Hepatocyte (in vitro differentiated cells): Measurements from ENCODE around the gene FXYD1. TPM values are rescaled to one million over a fixed set of nuclear protein-coding genes. Genes with fewer than 3 reads are reported as not detected.
A peak's percentile ranks its signal among the peaks of the same experiment; 100 is the strongest.

Experiments
- DNase-seq: peaks from one replicate; pipeline ENCODE4 v3.0.0-alpha.2; 2016; ENCODE audit warnings: low spot score
- H2AFZ ChIP-seq: fragments of 200-600 bp; sonication (generic); 2 replicates; pipeline ENCODE4 v1.6.0; 2016; ENCODE audit warnings: antibody characterized with exemption, mild to moderate bottlenecking
- H3K27ac ChIP-seq: fragments of 200-600 bp; sonication (generic); 2 replicates; pipeline ENCODE4 v1.5.1; 2016; ENCODE audit warnings: mild to moderate bottlenecking
- H3K27me3 ChIP-seq: fragments of 200-600 bp; sonication (generic); 2 replicates; pipeline ENCODE4 v1.6.1; 2016
- H3K36me3 ChIP-seq: fragments of 200-600 bp; sonication (generic); replicated peaks from 2 replicates; pipeline ENCODE4 v1.5.1; 2016; ENCODE audit warnings: low read depth; ENCODE audit not compliant: insufficient read depth
- H3K4me1 ChIP-seq: fragments of 200-600 bp; sonication (generic); 2 replicates; pipeline ENCODE4 v1.5.1; 2016; ENCODE audit warnings: mild to moderate bottlenecking, moderate library complexity; ENCODE audit not compliant: insufficient read depth
- H3K4me2 ChIP-seq: fragments of 200-600 bp; sonication (generic); 2 replicates; pipeline ENCODE4 v1.6.0; 2016
- H3K4me3 ChIP-seq: fragments of 200-600 bp; sonication (generic); 2 replicates; pipeline ENCODE4 v1.5.1; 2016; ENCODE audit warnings: mild to moderate bottlenecking
- H3K79me2 ChIP-seq: fragments of 200-600 bp; sonication (generic); 2 replicates; pipeline ENCODE4 v1.6.0; 2017; ENCODE audit warnings: mild to moderate bottlenecking
- H3K9me2 ChIP-seq: fragments of 200-600 bp; sonication (generic); replicated peaks from 2 replicates; pipeline ENCODE4 v1.6.0; 2017; ENCODE audit warnings: mild to moderate bottlenecking; ENCODE audit not compliant: insufficient read depth
- H3K9me3 ChIP-seq: fragments of 200-600 bp; sonication (generic); 2 replicates; pipeline ENCODE4 v1.5.1; 2016; ENCODE audit warnings: low read depth, mild to moderate bottlenecking
- H4K20me1 ChIP-seq: fragments of 200-600 bp; sonication (generic); 2 replicates; pipeline ENCODE4 v1.6.0; 2016; ENCODE audit warnings: mild to moderate bottlenecking; ENCODE audit not compliant: insufficient read depth, poor library complexity, severe bottlenecking
- EZH2 ChIP-seq: fragments of 200-600 bp; sonication (generic); IDR thresholded peaks from 2 replicates; pipeline ENCODE4 v1.6.1; 2016; ENCODE audit warnings: antibody characterized with exemption, mild to moderate bottlenecking, borderline replicate concordance
- EZH2phosphoT487 ChIP-seq: fragments of 200-600 bp; sonication (generic); IDR thresholded peaks from one replicate; pipeline ENCODE4 v1.6.1; 2018; ENCODE audit warnings: antibody characterized with exemption, mild to moderate bottlenecking, low read depth, moderate library complexity; ENCODE audit not compliant: unreplicated experiment, severe bottlenecking
- WGBS: methylation state at CpG from one replicate; pipeline ENCODE4 v1.1.6; 2016; ENCODE audit warnings: low lambda C conversion rate; ENCODE audit errors: missing lambda C conversion rate; 5-methylcytosine and 5-hydroxymethylcytosine counted together
- polyA plus RNA-seq: library from polyadenylated mRNA; unstranded; fragments of >200 nt; fragmentation: Nextera tagmentation; extraction: Ambion mirVana; gene quantifications from 2 replicates; pipeline ENCODE4 v1.2.1, GENCODE V29; 2016
- total RNA-seq: library from RNA; depleted of rRNA; stranded (reverse); fragments of >200 nt; gene quantifications from 2 replicates; pipeline ENCODE4 v1.2.3, GENCODE V29; 2014
- TF ChIP-seq, protein P1 (sequence below): fragments of 200-600 bp; sonication (generic); IDR thresholded peaks from 2 replicates; pipeline ENCODE4 v1.5.1; 2016; ENCODE audit warnings: antibody characterized with exemption, mild to moderate bottlenecking; ENCODE audit not compliant: poor library complexity

FXYD1 gene
- total and polyA plus RNA-seq, 2 experiments from 2014 or later: 2.9 to 22.0 TPM

DNA sequence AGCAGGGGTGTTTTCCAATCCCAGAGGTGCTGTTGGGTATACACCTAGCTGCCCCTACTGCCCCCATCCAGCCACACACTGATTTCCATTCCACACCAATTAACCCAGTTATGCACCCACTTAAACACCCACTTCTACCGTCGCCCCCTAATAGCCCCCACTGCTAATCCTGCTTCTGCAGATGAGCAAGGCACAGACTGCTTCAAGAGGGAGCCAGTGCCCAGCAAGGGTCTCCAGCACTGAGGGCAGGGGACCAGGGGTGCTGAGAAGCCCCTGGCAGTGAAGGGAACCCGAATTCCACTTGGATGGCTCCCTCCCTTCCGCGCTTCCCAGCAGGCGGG lies 5.6 kb downstream of the FXYD1 start:
- peaks cover 21% of the 10 kb centered on the region for H3K4me1 ChIP-seq
- H3K4me2 ChIP-seq: no peak overlapping the region

DNA sequence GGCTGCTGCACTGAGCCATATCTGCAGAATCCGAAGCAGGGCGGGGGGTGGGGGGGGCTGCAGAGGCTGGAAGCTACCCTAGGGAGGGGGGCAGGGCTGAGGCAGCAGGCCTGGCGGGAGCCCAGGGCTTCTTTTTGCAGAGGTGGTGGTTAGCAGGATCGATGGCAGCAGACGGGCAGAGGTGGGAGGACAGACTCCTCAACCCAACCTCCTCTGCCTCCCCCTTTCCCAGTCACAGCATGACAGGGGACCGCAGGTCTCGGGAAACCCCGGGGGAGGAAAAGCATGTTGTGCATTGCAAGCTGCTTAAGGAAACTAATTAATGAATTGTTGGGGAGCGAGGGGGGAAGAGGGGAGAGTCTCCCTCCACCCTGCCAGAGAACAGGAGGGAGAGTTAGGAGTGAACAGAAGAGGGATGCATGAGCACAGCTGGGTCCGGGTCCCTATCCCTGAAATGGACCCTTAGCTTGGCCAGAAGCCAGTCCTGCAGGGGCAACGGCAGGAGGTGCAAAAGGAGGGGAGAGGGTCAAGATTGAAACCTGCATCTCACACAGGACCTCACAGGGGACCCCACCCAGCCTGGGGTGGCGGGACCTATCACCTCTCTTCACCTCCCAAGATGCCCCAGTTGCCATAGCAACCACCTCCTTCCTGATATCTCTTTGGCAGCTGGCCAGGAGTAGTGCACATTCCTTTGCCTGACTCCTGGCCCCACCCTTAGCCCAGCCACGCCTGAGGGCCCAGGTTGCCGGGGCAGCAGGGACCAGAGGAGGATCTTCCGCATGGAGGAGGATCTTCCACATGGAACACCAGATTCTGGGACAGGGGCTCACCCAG lies 6.2 kb downstream of the FXYD1 start:
- Histone ChIP-seq H3K4me3 (no peak overlapping the region), H3K9me2 (no peaks in the 10 kb centered on the region), H3K79me2 (no peaks in the 10 kb centered on the region), H3K27ac (no peak overlapping the region), H3K27me3 (peaks cover 27% of the 10 kb centered on the region), H3K4me1 (peaks cover 15% of the 10 kb centered on the region), H2AFZ (no peak overlapping the region), H3K4me2 (no peak overlapping the region), H3K36me3 (no peaks in the 10 kb centered on the region), H3K9me3 (no peaks in the 10 kb centered on the region), H4K20me1 (no peaks in the 10 kb centered on the region)
- TF ChIP-seq EZH2phosphoT487 (no peak), EZH2 (no peak)
- TF ChIP-seq, protein P1, sequence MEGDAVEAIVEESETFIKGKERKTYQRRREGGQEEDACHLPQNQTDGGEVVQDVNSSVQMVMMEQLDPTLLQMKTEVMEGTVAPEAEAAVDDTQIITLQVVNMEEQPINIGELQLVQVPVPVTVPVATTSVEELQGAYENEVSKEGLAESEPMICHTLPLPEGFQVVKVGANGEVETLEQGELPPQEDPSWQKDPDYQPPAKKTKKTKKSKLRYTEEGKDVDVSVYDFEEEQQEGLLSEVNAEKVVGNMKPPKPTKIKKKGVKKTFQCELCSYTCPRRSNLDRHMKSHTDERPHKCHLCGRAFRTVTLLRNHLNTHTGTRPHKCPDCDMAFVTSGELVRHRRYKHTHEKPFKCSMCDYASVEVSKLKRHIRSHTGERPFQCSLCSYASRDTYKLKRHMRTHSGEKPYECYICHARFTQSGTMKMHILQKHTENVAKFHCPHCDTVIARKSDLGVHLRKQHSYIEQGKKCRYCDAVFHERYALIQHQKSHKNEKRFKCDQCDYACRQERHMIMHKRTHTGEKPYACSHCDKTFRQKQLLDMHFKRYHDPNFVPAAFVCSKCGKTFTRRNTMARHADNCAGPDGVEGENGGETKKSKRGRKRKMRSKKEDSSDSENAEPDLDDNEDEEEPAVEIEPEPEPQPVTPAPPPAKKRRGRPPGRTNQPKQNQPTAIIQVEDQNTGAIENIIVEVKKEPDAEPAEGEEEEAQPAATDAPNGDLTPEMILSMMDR: no peak
- WGBS: 17% methylated on average over 15 of the region's 15 CpGs
- peak; percentile 89 for DNase-seq

More for the DNA sequence above, 5.6 kb downstream of the FXYD1 start:
- H3K4me3 ChIP-seq: no peak overlapping the region
- no peak for DNase-seq
- H3K27me3 ChIP-seq: peaks cover 27% of the 10 kb centered on the region
- no peaks in the 10 kb centered on the region for H3K36me3 ChIP-seq
- H3K79me2 ChIP-seq: no peaks in the 10 kb centered on the region
- no peaks in the 10 kb centered on the region for H3K9me2 ChIP-seq
- TF ChIP-seq, protein P1: no peak
- TF ChIP-seq EZH2 (no peak), EZH2phosphoT487 (no peak)
- no peaks in the 10 kb centered on the region for H4K20me1 ChIP-seq
- WGBS: 24% methylated on average over 5 of the region's 6 CpGs
- no peaks in the 10 kb centered on the region for H3K9me3 ChIP-seq
- no peak overlapping the region for H3K27ac ChIP-seq
- no peak overlapping the region for H2AFZ ChIP-seq

DNA sequence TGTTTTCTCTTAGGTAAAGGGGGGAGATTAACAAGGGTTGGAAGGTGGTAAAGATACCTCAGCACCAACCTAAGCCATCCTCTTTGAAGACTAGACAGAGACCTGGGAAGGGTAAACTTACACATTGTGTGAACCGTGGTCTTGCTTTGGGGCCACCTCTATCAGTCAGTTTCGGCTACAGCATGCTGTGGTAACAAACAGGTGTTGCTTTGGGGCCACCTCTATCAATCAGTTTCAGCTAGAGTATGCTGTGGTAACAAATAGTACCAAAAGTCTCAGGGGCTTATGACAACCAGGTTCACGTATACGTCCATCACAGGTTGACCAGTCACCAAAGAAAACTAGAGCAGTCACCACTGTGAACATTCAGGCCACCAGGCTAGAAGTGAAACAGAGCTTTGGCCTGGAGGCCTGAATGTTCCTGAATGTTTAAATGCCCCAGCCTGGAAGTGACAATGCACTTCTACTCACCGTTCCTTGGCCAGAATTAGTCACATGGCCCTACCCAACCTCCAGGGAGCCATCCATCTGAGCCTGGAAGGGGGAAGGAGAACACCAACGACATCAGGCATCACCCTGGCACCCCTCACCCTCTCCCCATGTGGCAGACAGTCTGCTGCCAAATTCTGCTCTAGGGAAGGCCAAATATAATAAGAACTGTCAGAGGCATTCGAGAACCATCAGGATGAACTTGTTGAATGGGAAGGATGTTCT lies 8.3 kb downstream of the FXYD1 start:
- Histone ChIP-seq H3K4me3 (no peak overlapping the region), H3K9me2 (no peaks in the 10 kb centered on the region), H3K4me2 (no peak overlapping the region), H3K36me3 (no peaks in the 10 kb centered on the region), H3K9me3 (no peaks in the 10 kb centered on the region), H4K20me1 (no peaks in the 10 kb centered on the region), H3K27me3 (peaks cover 20% of the 10 kb centered on the region), H3K4me1 (peaks cover 9% of the 10 kb centered on the region), H3K79me2 (no peaks in the 10 kb centered on the region), H3K27ac (no peak overlapping the region), H2AFZ (no peak overlapping the region)
- TF ChIP-seq, protein P1: no peak
- no peak for TF ChIP-seq EZH2phosphoT487
- no peak for TF ChIP-seq EZH2
- no peak for DNase-seq
- WGBS: 84% methylated on average over 7 of the region's 7 CpGs
